Left renal pelvis (tissue), 4 donors: ENCODE measurements around the gene MOB3B. TPM values are rescaled to one million over a fixed set of nuclear protein-coding genes. Genes with fewer than 3 reads are reported as not detected.

Experiments
- DNase-seq, 4 donors: peaks; one replicate each; pipeline ENCODE4 v3.0.0-alpha.2; 2013; ENCODE audit warnings: low read depth in 4 of 4, low spot score in 3 of 4
- polyA plus RNA-seq, 4 donors: library from polyadenylated mRNA; unstranded; fragments of 120-200 nt; gene quantifications; one replicate each; pipeline ENCODE4 v1.2.1, GENCODE V29; 2013; ENCODE audit not compliant: insufficient read length in 4 of 4

The MOB3B gene
- polyA plus RNA-seq, 4 donors: 4.9 to 27.1 (median 23.4) TPM

GRCh38 chr9:27542508-27542907, 12.9 kb upstream of the MOB3B start:
- DNase-seq: no peak

- DNase-seq: no peak
These were observed 12.1 kb upstream of the MOB3B start for GRCh38 chr9:27541740-27542139.

- no peak for DNase-seq
These were observed 10.9 kb upstream of the MOB3B start for GRCh38 chr9:27540502-27540901.

GRCh38 chr9:27539479-27540441, 10.1 kb upstream of the MOB3B start:
- no peak for DNase-seq

DNA sequence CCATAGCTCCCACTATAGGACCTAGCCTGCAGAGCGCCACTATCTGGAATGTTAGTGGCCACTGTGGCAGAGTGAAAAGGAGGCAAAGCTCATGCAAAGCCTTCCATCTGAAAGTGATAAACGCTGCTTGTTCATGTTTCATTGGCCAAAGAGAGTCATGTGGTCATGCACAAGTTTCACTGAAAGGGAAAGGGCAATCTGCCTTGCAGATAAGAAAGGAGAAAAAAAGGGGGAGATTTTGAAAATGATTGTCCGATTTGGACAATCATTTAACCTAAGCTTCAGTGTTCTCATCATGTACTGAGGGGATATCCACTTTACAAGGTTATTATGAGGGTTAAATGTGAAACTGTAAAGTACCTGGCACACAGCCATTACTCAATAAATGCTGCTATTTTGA, 9.0 kb upstream of the MOB3B start:
- no peak for DNase-seq

GRCh38 chr9:27537756-27538155, 8.1 kb upstream of the MOB3B start:
- DNase-seq: no peak

GRCh38 chr9:27537027-27537435, 7.4 kb upstream of the MOB3B start:
- no peak for DNase-seq

- no peak for DNase-seq
These were observed 6.6 kb upstream of the MOB3B start for GRCh38 chr9:27536168-27536567.

- DNase-seq: no peak
These were observed 6.1 kb upstream of the MOB3B start for GRCh38 chr9:27535701-27536118.

DNA sequence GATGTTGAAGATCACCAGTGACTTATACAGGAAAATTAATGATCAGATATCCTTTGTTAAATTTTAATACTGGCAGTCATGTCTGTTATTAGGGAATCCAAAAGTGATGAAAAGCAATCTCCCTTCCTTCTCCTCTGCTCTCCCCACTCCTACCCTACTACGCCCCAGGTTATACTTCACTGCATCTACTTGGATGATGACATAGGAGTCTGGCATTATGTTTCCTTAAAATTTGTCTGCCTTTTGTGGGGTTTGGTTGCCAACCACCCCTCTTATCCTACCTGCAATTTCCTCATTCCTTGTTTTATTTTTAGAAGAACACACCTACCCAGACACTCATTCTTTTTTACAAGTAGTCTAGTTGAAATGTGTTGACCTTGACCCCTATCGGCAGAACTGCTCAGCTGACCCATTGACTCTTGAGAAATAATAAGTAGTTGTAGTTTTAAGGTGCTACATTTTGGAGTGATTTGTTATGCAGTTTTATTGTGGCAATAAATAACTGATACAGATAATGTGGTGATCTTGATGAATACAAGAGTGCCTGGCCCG, 5.1 kb upstream of the MOB3B start:
- no peak for DNase-seq

GRCh38 chr9:27534131-27534530, 4.5 kb upstream of the MOB3B start:
- no peak for DNase-seq

DNA sequence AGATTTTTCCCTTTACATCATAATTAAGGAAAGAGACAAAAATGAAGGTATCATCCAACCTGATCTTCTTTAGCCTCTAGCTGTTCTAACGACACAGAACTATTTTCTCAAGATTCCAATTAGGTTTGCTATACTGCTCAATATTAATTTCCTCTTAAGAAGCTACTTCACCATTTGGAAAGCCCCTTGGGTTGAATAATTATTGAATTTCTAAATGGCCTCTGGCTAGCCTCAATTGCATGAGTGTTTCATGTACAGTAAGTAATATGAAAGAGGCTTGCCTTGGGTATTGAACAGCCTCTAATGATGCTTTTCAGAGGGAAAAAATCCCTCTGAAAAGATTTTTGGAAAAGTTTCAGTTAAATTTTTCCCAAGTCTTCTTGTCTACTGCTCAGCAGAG, 3.7 kb upstream of the MOB3B start:
- DNase-seq: no peak

DNA sequence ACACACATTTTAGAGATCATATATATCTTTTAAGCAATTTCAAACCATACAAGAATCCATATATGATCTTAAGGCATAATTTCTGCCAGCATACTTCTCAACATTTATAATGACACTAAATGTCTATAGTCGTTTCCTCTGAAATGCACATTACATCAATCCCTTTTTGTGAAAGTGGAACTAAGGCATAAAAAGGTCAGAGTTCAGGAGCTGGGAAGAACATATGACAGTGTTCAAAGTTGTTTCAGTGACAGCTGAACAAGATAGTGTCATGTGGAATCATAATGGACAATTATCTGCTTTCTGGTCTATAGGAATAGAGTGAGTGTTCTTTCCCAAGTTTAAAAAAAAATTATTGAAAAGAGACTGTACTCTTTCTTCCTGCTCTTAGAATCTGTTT, 2.4 kb upstream of the MOB3B start:
- no peak for DNase-seq

DNA sequence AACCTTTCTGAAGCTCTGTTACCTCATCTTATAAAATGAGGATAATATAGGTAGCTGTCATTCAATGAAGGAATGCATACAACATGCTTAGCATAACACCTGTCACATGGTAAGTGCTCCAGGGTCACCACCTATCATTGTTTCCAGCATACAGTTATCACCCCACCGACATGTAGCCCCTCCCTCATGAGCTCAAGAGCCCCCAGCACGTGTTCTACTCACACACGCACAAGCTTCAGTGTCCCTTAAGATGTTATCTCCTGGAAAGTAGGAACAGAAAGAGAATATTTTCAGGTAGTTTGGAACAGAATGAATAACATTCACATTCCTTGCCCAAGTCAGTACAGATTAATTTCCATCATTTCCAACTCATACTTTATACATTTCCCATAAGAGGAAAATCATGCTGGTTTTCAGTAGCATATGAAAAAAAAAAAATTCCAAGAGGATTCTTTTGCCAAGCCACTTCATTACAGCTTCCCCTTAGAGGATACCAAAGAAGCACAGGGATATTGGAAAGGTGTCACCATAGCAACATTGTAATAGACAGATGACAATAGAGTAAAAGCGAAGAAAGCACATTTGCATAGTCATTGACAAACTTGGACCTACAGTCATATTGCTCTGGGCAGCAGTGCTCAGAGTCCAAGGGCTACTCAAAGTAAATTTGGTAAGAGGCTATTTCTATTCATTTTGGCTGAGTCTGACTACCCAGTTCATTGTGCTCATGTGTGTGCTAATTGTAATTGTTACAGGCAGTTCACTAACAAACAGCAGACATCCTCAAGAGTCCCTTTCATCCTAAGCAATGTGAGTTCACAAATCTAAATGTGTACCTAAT, 1.5 kb upstream of the MOB3B start:
- DNase-seq: no peak

DNA sequence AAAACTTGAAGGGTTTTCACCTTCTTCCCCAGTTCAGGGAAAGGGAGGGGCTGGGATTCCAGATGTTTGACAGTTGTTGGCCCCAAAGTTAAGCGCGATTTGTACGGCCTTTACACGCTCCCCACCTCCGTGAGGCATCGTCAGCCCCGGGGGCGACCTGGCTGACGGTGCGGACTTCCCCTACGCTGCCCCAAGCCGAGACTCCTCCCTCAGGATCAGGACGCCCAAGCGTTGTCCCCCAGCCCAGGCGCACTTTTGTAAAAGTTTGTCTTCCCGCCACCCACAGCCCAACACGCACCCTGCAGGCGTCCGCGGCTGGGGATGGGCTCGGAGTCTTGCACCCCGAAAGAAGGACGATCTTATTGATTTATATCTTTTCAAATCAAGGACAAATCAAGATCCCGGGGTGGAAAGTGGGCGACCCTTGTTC, 713 bp downstream of the MOB3B start:
- no peak for DNase-seq

GRCh38 chr9:27528076-27528885, 1.3 kb downstream of the MOB3B start:
- peak in 3 of 4 donors; percentile 53 to 59 (median 57) for DNase-seq

DNA sequence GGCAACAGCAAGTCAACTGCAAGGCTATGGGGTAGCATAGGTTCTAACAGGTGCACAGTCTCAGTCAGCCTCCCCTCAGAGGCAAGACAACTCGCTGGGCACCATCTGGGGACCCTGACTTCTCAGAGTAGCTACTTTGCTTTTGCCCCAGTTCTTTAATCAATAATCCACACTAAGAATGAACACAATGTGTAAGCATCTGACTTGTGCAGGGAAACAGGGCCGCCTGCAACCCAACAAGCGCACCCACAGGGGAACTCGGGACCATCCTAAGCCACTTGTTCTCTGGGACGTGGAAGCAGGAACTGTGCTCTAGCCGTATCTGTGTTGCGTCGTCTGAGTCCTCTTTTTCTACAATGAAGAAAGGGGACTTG, 1.9 kb downstream of the MOB3B start:
- no peak for DNase-seq

GRCh38 chr9:27524236-27524635, 5.4 kb downstream of the MOB3B start, which contains the start of gene IFNK:
Gene IFNK (plus strand): TSS chr9:27524290. CDS start chr9:27524337, 47 bp downstream.
- DNase-seq: no peak

DNA sequence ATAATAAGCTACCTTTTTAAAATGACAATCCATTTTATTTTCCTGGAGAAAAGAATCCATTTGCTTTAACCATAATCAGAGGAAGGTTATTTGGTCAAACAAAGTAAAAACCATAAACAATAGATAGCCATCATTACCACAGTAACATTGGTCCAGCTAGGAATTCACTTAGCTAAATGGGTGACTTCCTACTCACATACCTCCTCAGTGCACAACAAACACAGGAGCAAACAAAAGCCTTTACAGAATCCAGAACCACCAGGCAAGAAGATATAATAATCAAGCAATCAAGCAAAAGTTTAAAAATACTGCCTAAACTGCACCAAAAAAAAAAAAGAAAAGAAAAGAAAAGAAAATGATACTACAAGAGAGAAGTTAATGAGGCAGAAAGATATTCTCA, 6.5 kb downstream of the MOB3B start:
- no peak for DNase-seq

DNA sequence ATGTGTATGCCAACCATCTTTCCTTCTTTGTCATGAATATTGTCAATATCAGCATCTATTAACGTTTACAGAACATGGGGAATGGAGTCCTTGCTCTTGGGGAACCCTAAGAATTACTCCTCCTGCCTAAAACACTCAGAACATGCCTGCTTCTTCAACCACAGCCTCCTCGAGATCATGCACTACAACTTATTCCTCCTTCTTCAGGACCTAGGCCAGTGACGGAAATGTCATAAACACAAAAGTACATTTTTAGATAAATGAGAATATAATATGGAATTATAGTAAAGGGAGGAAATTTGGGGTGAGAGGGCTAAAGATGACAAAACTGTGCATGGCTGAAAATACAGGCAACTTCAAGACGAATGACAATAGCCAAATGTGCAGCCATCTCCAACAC, 8.6 kb downstream of the MOB3B start:
- no peak for DNase-seq
